Activated CD8-positive, alpha-beta memory T cell treated with anti-CD3 and anti-CD28 coated beads, Interleukin-2, amount 50 U/mL, for 1 hour (primary cell): ENCODE data around the gene PDLIM3.

Source experiments
- DNase-seq: peaks from one replicate; pipeline ENCODE4 v3.0.0-alpha.2; 2020; ENCODE audit errors: extremely low read depth

The PDLIM3 gene

GRCh38 chr4:185470501-185471195 is 64.7 kb downstream of the PDLIM3 start:
- DNase-seq: no peak

GRCh38 chr4:185469580-185470154 is 65.6 kb downstream of the PDLIM3 start:
- no peak for DNase-seq

- DNase-seq: no peak
Observed at GRCh38 chr4:185468999-185469398, 66.3 kb downstream of the PDLIM3 start.

- DNase-seq: no peak
Observed at GRCh38 chr4:185467991-185468390, 67.3 kb downstream of the PDLIM3 start.

- no peak for DNase-seq
Observed at GRCh38 chr4:185467101-185467500, 68.2 kb downstream of the PDLIM3 start.

- DNase-seq: no peak
Observed at GRCh38 chr4:185465707-185466106, 69.6 kb downstream of the PDLIM3 start.

- no peak for DNase-seq
Observed at GRCh38 chr4:185464887-185465286, 70.4 kb downstream of the PDLIM3 start.

GRCh38 chr4:185464183-185464582 is 71.1 kb downstream of the PDLIM3 start:
- no peak for DNase-seq

GRCh38 chr4:185463541-185463940 is 71.8 kb downstream of the PDLIM3 start:
- no peak for DNase-seq

- no peak for DNase-seq
Observed at GRCh38 chr4:185461565-185461964, 73.7 kb downstream of the PDLIM3 start.

GRCh38 chr4:185457136-185457535 is 78.2 kb downstream of the PDLIM3 start:
- DNase-seq: no peak

GRCh38 chr4:185456131-185456530 is 79.2 kb downstream of the PDLIM3 start:
- no peak for DNase-seq
